Neural progenitor cell (in vitro differentiated cells): Measurements from ENCODE around the gene PLEKHG4. TPM values are rescaled to one million over a fixed set of nuclear protein-coding genes. Genes with fewer than 3 reads are reported as not detected.

ENCODE experiments used
- DNase-seq: peaks from one replicate; pipeline ENCODE4 v3.0.0-alpha.2; 2016; ENCODE audit warnings: low spot score
- H2AFZ ChIP-seq: fragments of 200-600 bp; sonication (generic); replicated peaks from 2 replicates; pipeline ENCODE4 v1.6.1; 2016; ENCODE audit warnings: antibody characterized with exemption
- H3F3A ChIP-seq: fragments of 200-600 bp; sonication (generic); 2 replicates; pipeline ENCODE4 v1.6.1; 2016; ENCODE audit warnings: antibody characterized with exemption, low read depth
- H3K27ac ChIP-seq: fragments of 200-600 bp; sonication (generic); 2 replicates; pipeline ENCODE4 v1.5.1; 2016; ENCODE audit warnings: mild to moderate bottlenecking
- H3K27me3 ChIP-seq: fragments of 200-600 bp; sonication (generic); 2 replicates; pipeline ENCODE4 v1.6.1; 2016; ENCODE audit warnings: mild to moderate bottlenecking, moderate library complexity
- H3K36me3 ChIP-seq: fragments of 200-600 bp; sonication (generic); 2 replicates; pipeline ENCODE4 v1.5.1; 2016
- H3K4me1 ChIP-seq: fragments of 200-600 bp; sonication (generic); 2 replicates; pipeline ENCODE4 v1.6.1; 2016; ENCODE audit warnings: mixed run types
- H3K4me2 ChIP-seq: fragments of 200-600 bp; sonication (generic); 2 replicates; pipeline ENCODE4 v1.6.1; 2016
- H3K4me3 ChIP-seq: fragments of 200-600 bp; sonication (generic); 2 replicates; pipeline ENCODE4 v1.5.1; 2016
- H3K79me2 ChIP-seq: fragments of 200-600 bp; sonication (generic); 2 replicates; pipeline ENCODE4 v1.6.1; 2016; ENCODE audit warnings: low read depth
- H3K9ac ChIP-seq: fragments of 200-600 bp; sonication (generic); 2 replicates; pipeline ENCODE4 v1.6.1; 2016
- H3K9me3 ChIP-seq: fragments of 200-600 bp; sonication (generic); 2 replicates; pipeline ENCODE4 v1.5.1; 2016; ENCODE audit warnings: low read depth
- H4K20me1 ChIP-seq: fragments of 200-600 bp; sonication (generic); 2 replicates; pipeline ENCODE4 v1.6.1; 2016; ENCODE audit warnings: low read depth
- H3K27ac Mint-ChIP-seq: 3 replicates; pipeline ENCODE4 v1.8.0; 2021; ENCODE audit warnings: mixed read lengths
- H3K27me3 Mint-ChIP-seq: 2 replicates; pipeline ENCODE4 v1.8.0; 2022; ENCODE audit warnings: low read depth, mild to moderate bottlenecking, inconsistent platforms, moderate library complexity, mixed read lengths; ENCODE audit not compliant: insufficient read depth
- H3K36me3 Mint-ChIP-seq: 3 replicates; pipeline ENCODE4 v1.8.0; 2021; ENCODE audit warnings: mixed read lengths
- H3K4me1 Mint-ChIP-seq: 3 replicates; pipeline ENCODE4 v1.8.0; 2021; ENCODE audit warnings: mixed read lengths
- H3K4me3 Mint-ChIP-seq: 3 replicates; pipeline ENCODE4 v1.8.0; 2021; ENCODE audit warnings: mild to moderate bottlenecking, moderate library complexity, mixed read lengths
- H3K9me3 Mint-ChIP-seq: 3 replicates; pipeline ENCODE4 v1.8.0; 2020; ENCODE audit warnings: mixed read lengths
- EZH2 ChIP-seq: fragments of 200-600 bp; sonication (generic); IDR thresholded peaks from 2 replicates; pipeline ENCODE4 v1.6.1; 2017; ENCODE audit warnings: antibody characterized with exemption, mild to moderate bottlenecking, moderate library complexity
- EZH2phosphoT487 ChIP-seq: fragments of 200-600 bp; sonication (generic); IDR thresholded peaks from 2 replicates; pipeline ENCODE4 v1.6.1; 2017; ENCODE audit warnings: antibody characterized with exemption
- total RNA-seq: library from RNA; depleted of rRNA; stranded (reverse); fragments of >200 nt; gene quantifications from 2 replicates; pipeline ENCODE4 v1.2.3, GENCODE V29; 2015; ENCODE audit warnings: low replicate concordance
- TF ChIP-seq, protein P1 (sequence below): fragments of 200-600 bp; sonication (generic); IDR thresholded peaks from 2 replicates; pipeline ENCODE4 v1.5.1; 2017; ENCODE audit warnings: antibody characterized with exemption, mild to moderate bottlenecking

Gene PLEKHG4
- total RNA-seq, 1 donor from 2014 or later: 4.0 TPM

DNA sequence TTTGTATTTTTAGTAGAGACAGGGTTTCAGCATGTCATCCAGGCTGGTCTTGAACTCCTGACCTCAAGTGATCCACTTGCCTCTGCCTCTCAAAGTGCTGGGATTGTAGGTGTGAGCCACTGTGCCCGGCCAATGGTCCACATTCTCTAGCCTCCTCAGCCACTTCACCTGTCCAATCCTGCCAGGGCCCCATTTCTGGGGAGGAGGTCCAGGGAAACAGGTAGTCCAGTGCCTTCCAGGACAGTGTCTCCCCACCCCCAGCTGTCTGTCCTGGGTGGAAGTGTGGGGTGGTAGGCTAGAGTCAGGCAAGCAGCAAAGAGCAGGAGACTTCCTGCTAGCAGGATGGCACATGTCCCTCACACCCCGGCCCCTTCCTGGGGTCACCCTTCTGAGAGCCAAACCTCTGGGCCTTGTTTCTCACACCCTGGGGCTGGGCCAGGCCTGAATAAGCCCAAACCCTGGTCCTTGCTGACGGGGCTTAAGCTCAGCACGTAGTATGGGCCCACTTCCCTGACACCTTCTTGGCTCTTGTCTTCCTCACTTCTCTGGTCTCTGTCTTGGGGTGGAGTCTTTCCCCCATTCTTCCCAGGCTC, 37.1 kb upstream of the PLEKHG4 start:
- Histone ChIP-seq H3K36me3 (no peaks in the 10 kb centered on the region), H3K27ac (no peak overlapping the region), H3K4me2 (no peak overlapping the region), H3K79me2 (no peaks in the 10 kb centered on the region), H3K4me3 (no peak overlapping the region), H3F3A (peaks cover 14% of the 10 kb centered on the region), H3K27me3 (peaks cover 5% of the 10 kb centered on the region), H3K9me3 (no peaks in the 10 kb centered on the region), H2AFZ (no peak overlapping the region), H3K4me1 (peaks cover 6% of the 10 kb centered on the region), H3K9ac (no peak overlapping the region), H4K20me1 (peaks cover 6% of the 10 kb centered on the region)
- no peak for DNase-seq
- H3K4me3 Mint-ChIP-seq: no peak overlapping the region
- H3K27ac Mint-ChIP-seq: no peak overlapping the region
- TF ChIP-seq EZH2 (no peak), EZH2phosphoT487 (no peak)
- H3K9me3 Mint-ChIP-seq: no peaks in the 10 kb centered on the region
- no peaks in the 10 kb centered on the region for H3K36me3 Mint-ChIP-seq
- peaks cover 2% of the 10 kb centered on the region for H3K27me3 Mint-ChIP-seq
- H3K4me1 Mint-ChIP-seq: peaks cover 17% of the 10 kb centered on the region

DNA sequence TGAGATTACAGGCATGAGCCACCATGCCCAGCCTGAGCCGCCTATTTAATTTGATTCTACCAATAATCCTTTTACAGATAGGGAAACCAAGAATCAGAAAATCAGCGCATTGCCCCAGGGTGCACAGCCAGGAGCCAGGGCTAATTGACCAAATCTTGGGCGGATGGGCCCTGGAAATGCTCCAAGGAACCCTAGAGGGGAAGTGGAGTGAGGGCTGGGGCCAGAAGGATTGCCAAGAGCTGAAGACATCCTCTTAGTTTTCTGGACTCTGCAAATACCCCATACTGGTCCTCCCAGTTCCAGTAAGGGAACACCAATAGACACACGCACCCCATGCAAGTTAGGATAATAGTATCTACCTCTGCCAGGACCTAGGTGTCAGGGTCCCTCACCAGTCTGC, 35.9 kb upstream of the PLEKHG4 start:
- H3K4me1 ChIP-seq: peaks cover 15% of the 10 kb centered on the region
- peaks cover 14% of the 10 kb centered on the region for H3K27me3 ChIP-seq
- H3K4me1 Mint-ChIP-seq: peaks cover 22% of the 10 kb centered on the region
- peaks cover 22% of the 10 kb centered on the region for H3F3A ChIP-seq
- no peak overlapping the region for H2AFZ ChIP-seq
- peaks cover 11% of the 10 kb centered on the region for H3K27me3 Mint-ChIP-seq
- H3K4me2 ChIP-seq: no peak overlapping the region
- H3K9me3 Mint-ChIP-seq: no peaks in the 10 kb centered on the region
- DNase-seq: no peak
- no peak overlapping the region for H3K9ac ChIP-seq
- no peaks in the 10 kb centered on the region for H3K36me3 ChIP-seq
- no peaks in the 10 kb centered on the region for H3K9me3 ChIP-seq
- H4K20me1 ChIP-seq: peaks cover 6% of the 10 kb centered on the region
- no peaks in the 10 kb centered on the region for H3K79me2 ChIP-seq
- no peak overlapping the region for H3K27ac Mint-ChIP-seq
- TF ChIP-seq EZH2phosphoT487 (no peak), EZH2 (no peak)
- TF ChIP-seq, protein P1, sequence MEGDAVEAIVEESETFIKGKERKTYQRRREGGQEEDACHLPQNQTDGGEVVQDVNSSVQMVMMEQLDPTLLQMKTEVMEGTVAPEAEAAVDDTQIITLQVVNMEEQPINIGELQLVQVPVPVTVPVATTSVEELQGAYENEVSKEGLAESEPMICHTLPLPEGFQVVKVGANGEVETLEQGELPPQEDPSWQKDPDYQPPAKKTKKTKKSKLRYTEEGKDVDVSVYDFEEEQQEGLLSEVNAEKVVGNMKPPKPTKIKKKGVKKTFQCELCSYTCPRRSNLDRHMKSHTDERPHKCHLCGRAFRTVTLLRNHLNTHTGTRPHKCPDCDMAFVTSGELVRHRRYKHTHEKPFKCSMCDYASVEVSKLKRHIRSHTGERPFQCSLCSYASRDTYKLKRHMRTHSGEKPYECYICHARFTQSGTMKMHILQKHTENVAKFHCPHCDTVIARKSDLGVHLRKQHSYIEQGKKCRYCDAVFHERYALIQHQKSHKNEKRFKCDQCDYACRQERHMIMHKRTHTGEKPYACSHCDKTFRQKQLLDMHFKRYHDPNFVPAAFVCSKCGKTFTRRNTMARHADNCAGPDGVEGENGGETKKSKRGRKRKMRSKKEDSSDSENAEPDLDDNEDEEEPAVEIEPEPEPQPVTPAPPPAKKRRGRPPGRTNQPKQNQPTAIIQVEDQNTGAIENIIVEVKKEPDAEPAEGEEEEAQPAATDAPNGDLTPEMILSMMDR: no peak
- no peak overlapping the region for H3K27ac ChIP-seq
- H3K4me3 Mint-ChIP-seq: no peak overlapping the region
- H3K36me3 Mint-ChIP-seq: no peaks in the 10 kb centered on the region
- no peak overlapping the region for H3K4me3 ChIP-seq

DNA sequence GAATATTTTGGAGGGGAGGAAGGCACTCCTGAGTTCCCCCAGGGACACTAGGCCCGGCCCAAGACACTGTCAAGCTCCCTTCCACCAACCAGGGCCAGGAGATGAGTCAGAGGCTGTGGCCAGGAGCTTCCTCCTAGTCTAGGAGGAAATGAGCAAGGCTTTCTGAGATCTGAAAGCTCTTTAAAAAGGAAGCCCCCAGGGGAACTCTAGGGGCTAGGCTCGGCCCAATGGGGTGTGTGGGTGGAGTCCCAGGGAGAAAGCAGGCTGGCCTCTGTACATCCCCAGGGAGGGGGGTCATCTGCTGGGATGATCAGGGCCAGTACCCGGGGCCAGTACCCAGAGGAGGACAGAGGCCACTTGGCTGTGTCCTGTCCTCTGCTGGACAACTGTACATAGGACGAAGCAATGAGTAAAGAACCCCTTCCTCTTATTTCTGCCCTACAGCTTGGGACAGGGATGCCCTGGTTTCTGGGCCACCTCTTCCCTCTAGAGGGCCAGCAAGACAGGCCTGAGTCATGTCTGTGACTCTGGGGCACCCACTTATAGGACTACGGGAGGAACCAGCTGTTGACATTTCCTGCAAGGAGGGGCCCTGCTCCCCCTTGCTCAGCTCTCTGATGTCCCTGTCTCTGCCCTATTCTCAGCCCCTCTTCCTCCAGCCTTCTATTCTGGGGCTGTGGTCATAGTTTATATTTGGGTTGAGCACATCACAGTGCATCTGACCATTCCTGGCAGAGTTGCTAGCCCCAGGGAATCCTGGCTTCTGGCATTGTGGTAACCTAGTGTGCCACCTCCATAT, 34.7 kb upstream of the PLEKHG4 start:
- peaks cover 25% of the 10 kb centered on the region for H3K27me3 ChIP-seq
- H2AFZ ChIP-seq: no peak overlapping the region
- H3K4me3 Mint-ChIP-seq: peak overlapping the region; percentile 92
- no peaks in the 10 kb centered on the region for H3K79me2 ChIP-seq
- H3K27ac Mint-ChIP-seq: peak overlapping the region; percentile 53
- no peak overlapping the region for H3K9ac ChIP-seq
- H3K27me3 Mint-ChIP-seq: peaks cover 17% of the 10 kb centered on the region
- no peaks in the 10 kb centered on the region for H3K36me3 Mint-ChIP-seq
- no peaks in the 10 kb centered on the region for H3K9me3 Mint-ChIP-seq
- H3K4me1 Mint-ChIP-seq: peaks cover 24% of the 10 kb centered on the region
- peaks cover 6% of the 10 kb centered on the region for H4K20me1 ChIP-seq
- H3F3A ChIP-seq: peaks cover 24% of the 10 kb centered on the region
- H3K36me3 ChIP-seq: no peaks in the 10 kb centered on the region
- H3K9me3 ChIP-seq: no peaks in the 10 kb centered on the region
- no peak for TF ChIP-seq EZH2phosphoT487
- TF ChIP-seq, protein P1: no peak
- no peak for TF ChIP-seq EZH2
- no peak overlapping the region for H3K4me2 ChIP-seq
- H3K27ac ChIP-seq: no peak overlapping the region
- H3K4me3 ChIP-seq: no peak overlapping the region
- no peak for DNase-seq
- peaks cover 19% of the 10 kb centered on the region for H3K4me1 ChIP-seq

DNA sequence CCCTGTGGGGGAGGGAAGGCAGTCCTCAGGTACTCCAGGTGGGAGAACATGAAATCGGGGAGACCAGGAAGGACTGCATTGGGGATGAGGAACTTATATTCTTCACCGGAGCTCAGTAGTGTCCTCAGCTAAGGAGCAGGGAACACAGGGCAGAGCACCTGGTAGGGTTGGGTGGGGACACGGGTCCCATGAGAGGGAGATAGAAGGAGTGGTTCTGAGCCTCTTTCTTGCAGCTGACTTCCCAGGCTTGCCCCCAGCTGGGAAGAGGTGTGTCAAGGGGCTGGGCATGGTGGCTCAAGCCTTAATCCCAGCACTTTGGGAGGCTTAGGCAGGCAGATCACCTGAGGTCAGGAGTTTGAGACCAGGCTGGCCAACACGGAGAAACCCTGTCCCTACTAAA, 34.1 kb upstream of the PLEKHG4 start:
- Mint-ChIP-seq H3K27ac (peak overlapping the region; percentile 53), H3K27me3 (peaks cover 23% of the 10 kb centered on the region), H3K36me3 (no peaks in the 10 kb centered on the region), H3K4me3 (peak overlapping the region; percentile 92), H3K4me1 (peaks cover 30% of the 10 kb centered on the region), H3K9me3 (no peaks in the 10 kb centered on the region)
- no peak for DNase-seq
- Histone ChIP-seq H3K36me3 (no peaks in the 10 kb centered on the region), H3K79me2 (no peaks in the 10 kb centered on the region), H3K4me2 (peak overlapping the region; percentile 92), H3F3A (peaks cover 30% of the 10 kb centered on the region), H3K27me3 (peaks cover 31% of the 10 kb centered on the region), H3K9ac (no peak overlapping the region), H2AFZ (no peak overlapping the region), H3K9me3 (no peaks in the 10 kb centered on the region), H4K20me1 (peaks cover 6% of the 10 kb centered on the region), H3K27ac (no peak overlapping the region), H3K4me1 (peaks cover 25% of the 10 kb centered on the region), H3K4me3 (no peak overlapping the region)
- no peak for TF ChIP-seq EZH2phosphoT487
- TF ChIP-seq, protein P1: no peak
- TF ChIP-seq EZH2: no peak
